Measurements from ENCODE around the gene MBOAT1.

- TF ChIP-seq CTCF (IDR thresholded peaks at IDR 0.05) (no peak), CHD2 (IDR thresholded peaks at IDR 0.05; ENCODE audit: low read length, partially characterized antibody) (no peak), EP300 (IDR thresholded peaks at IDR 0.05; ENCODE audit: borderline replicate concordance in 1 of 2, low read depth in 1 of 2, low read length in 1 of 2) (no peak)
These were observed 14.0 kb downstream of the MBOAT1 start for GRCh38 chr6:20198156-20198774.

Data from SK-N-SH (cell line).